PFSK-1 (cell line): ENCODE measurements around the gene KCNQ4.

Experiments used
- POLR2AphosphoS5 ChIP-seq: IDR thresholded peaks from 2 replicates; pipeline ENCODE4 v1.6.1; 2012; ENCODE audit warnings: low read depth, mild to moderate bottlenecking, control low read depth, low read length, moderate library complexity
- REST ChIP-seq, 2 experiments: IDR thresholded peaks; 2 replicates each; pipeline versions ENCODE4 v1.6.1 to v1.8.0; 2011 to 2012; ENCODE audit warnings: low read depth in 2 of 2, low read length in 2 of 2, control low read depth in 1 of 2, inconsistent platforms in 1 of 2, mild to moderate bottlenecking in 1 of 2, moderate library complexity in 1 of 2; ENCODE audit not compliant: insufficient read depth in 1 of 2
- SIN3A ChIP-seq: IDR thresholded peaks from 2 replicates; pipeline ENCODE4 v1.6.1; 2012; ENCODE audit warnings: mild to moderate bottlenecking, low read length, moderate library complexity, borderline replicate concordance; ENCODE audit not compliant: insufficient read depth

GRCh38 chr1:40784771-40785151, 1.2 kb downstream of the KCNQ4 start:
- TF ChIP-seq POLR2AphosphoS5, result no peak
- TF ChIP-seq SIN3A, result no peak
- TF ChIP-seq REST (IDR thresholded peaks at IDR 0.05; ENCODE audit: insufficient read depth in 1 of 2, low read depth in 2 of 2, low read length in 2 of 2), result no peak
